NT2/D1 (cell line): ENCODE measurements around the gene TIGAR.

ENCODE experiments used
- DNase-seq: peaks from one replicate; pipeline ENCODE4 v3.0.0-alpha.2; 2011; ENCODE audit warnings: low read depth, low spot score
- H3K27me3 ChIP-seq: 2 replicates; pipeline ENCODE4 v1.6.0; 2011; ENCODE audit warnings: mild to moderate bottlenecking; ENCODE audit not compliant: insufficient read length, insufficient read depth
- H3K36me3 ChIP-seq: 2 replicates; pipeline ENCODE4 v1.6.1; 2011; ENCODE audit warnings: mild to moderate bottlenecking, low read length, mixed read lengths; ENCODE audit not compliant: insufficient read depth, insufficient read length
- H3K4me1 ChIP-seq: 2 replicates; pipeline ENCODE4 v1.5.1; 2011; ENCODE audit not compliant: insufficient read depth, insufficient read length
- H3K4me3 ChIP-seq: 2 replicates; pipeline ENCODE4 v1.5.1; 2011; ENCODE audit warnings: low read depth; ENCODE audit not compliant: insufficient read length
- H3K9ac ChIP-seq: 2 replicates; pipeline ENCODE4 v1.6.0; 2011; ENCODE audit warnings: low read depth; ENCODE audit not compliant: insufficient read length
- H3K9me3 ChIP-seq: 2 replicates; pipeline ENCODE4 v1.5.1; 2011; ENCODE audit warnings: mild to moderate bottlenecking, low read length; ENCODE audit not compliant: insufficient read depth
- SUZ12 ChIP-seq: IDR thresholded peaks from 2 replicates; pipeline ENCODE4 v1.6.1; 2011; ENCODE audit not compliant: insufficient read length, insufficient read depth; ENCODE audit errors: extremely low read depth
- YY1 ChIP-seq: IDR thresholded peaks from 2 replicates; pipeline ENCODE4 v1.6.1; 2011; ENCODE audit not compliant: insufficient read length, insufficient read depth
- ZNF274 ChIP-seq: IDR thresholded peaks from 2 replicates; pipeline ENCODE4 v1.6.1; 2011; ENCODE audit warnings: mild to moderate bottlenecking, low read depth, low read length

TIGAR gene

DNA sequence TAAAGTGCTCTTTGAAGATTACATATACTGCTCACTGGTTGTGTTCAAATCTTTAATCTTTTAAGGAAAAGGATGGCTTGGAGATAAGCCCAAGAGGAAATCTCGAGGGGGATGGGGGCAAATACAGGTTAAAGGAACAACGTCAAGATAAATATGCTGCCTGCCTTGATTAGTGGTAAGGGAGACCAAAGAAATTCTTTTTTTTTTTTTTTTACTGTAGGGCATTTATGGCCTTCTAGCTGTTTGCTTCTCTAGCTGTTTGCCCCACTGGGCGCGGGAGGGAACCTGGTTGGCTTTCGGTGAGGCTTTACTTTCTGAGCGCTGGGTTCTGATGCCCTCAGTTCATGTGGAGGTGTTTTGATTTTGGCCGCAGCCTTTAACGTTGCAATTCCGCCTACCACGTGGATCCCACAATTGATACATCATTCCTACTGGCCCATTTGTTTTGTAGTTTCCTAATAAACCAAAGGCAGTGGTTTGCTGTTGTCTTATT is 41.8 kb upstream of the TIGAR start:
- peaks cover 83% of the 10 kb centered on the region for H3K36me3 ChIP-seq
- H3K4me3 ChIP-seq: no peak overlapping the region

DNA sequence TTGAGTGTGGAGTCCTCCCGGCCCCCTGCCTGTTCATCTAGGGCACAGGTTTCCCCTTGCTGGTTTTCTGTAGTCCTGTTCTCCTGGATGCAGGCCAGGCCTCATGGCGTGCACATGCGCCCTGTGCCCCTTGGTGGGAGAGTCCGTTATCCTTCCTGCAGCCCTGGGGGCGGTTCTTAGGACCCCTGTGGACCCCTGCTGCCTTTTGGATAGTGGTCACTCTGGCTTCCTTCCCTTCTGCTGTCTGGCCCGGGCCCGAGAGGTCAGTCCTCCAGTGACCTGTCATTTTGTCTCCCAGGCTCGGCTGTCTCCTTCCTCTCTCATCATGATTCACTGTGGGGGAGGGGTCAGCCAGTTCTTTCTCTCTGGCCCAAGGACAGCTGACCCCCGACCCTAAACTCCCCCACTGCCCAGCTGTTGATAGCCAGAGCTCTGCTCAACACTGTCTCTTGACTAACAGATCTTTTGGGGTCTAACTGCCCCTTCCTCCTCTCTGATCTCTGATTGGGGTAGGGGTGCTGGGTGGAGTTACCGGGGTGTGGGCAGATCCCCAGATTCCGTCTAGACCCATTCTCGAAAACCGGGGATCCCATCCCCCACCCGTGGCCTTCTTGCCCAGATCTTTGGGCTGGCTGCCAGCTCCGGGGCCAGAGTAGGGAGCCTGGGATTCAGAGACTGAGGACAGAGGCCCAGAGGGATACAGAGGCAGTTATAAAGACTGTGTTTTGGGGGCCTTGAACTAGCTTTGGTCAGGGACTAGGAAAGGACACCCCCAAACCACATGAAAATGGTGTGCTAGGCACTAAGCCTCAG is 40.5 kb upstream of the TIGAR start:
- Histone ChIP-seq H3K36me3 (peaks cover 95% of the 10 kb centered on the region), H3K4me1 (peaks cover 19% of the 10 kb centered on the region), H3K27me3 (no peaks in the 10 kb centered on the region), H3K9me3 (no peaks in the 10 kb centered on the region), H3K4me3 (no peak overlapping the region), H3K9ac (no peak overlapping the region)
- DNase-seq: no peak
- TF ChIP-seq SUZ12 (no peak), ZNF274 (no peak), YY1 (no peak)

More for the DNA sequence above, 41.8 kb upstream of the TIGAR start:
- peaks cover 16% of the 10 kb centered on the region for H3K4me1 ChIP-seq
- no peaks in the 10 kb centered on the region for H3K9me3 ChIP-seq
- DNase-seq: no peak
- TF ChIP-seq ZNF274 (no peak), YY1 (no peak), SUZ12 (no peak)
- H3K27me3 ChIP-seq: no peaks in the 10 kb centered on the region
- no peak overlapping the region for H3K9ac ChIP-seq

DNA sequence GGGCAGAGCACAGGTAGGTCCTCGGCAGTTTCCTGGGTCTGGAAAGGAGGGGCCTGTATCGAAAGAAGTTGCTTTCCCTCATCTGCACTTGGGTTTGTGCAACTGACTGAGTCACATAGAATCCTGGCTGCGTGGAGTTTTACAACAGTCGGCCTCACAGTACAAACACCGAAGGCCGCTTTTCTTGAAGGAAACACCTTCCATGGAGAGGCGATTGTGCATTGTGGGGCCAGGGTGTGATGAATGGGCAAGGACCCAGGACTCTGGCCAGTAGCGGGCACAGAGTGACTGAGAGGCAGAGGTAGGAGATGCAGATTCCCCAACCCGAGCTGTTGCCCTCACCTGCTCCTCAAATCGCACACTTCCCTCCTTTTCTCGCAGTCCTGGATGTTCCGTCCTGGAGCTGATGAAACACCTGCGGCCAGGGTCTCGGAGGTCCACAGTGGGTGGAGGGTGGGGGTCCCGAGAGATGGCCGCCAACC is 39.8 kb upstream of the TIGAR start:
- no peak overlapping the region for H3K4me3 ChIP-seq
- peaks cover 20% of the 10 kb centered on the region for H3K4me1 ChIP-seq
- peaks cover 97% of the 10 kb centered on the region for H3K36me3 ChIP-seq
- no peaks in the 10 kb centered on the region for H3K27me3 ChIP-seq
- no peaks in the 10 kb centered on the region for H3K9me3 ChIP-seq
- TF ChIP-seq ZNF274 (no peak), YY1 (no peak), SUZ12 (no peak)
- no peak for DNase-seq
- H3K9ac ChIP-seq: no peak overlapping the region

DNA sequence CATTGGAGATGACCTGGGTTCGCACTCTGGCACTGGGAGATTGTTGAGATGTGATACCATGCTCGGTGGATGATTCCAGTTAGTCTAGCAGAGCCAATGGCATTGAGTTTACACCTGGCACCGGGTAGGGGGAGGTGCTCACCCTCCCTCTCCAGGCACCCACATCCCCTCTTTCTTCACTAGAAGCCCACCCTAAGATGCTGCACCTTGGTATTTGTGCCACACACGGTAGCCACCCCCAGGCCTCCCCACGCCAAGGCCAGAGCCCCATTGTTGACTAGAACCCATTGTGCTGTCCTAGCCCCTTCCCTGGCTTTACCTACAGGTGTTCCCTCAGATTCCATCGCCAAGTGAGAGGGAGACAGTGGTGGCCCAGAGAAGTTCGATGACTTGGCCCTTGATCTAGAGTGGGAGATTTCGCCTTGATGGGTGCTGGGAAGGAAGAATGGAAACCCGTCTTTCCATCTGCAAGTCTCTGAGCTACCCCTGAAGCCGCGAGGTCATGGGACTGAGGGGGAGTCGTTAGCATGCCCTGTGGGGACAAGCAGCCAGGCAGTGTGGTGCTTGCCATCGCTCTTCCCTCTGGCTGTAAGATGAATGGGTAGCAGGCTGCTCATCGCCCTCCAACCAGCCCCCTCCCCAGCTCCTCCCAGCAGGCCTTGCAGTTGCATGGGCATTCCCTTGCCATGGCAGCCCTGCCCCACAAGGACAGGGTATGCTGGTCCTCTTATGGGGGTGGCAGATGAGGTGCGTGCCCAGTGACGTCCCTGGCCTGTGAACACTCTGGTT is 38.7 kb upstream of the TIGAR start:
- H3K36me3 ChIP-seq: peaks cover 98% of the 10 kb centered on the region

DNA sequence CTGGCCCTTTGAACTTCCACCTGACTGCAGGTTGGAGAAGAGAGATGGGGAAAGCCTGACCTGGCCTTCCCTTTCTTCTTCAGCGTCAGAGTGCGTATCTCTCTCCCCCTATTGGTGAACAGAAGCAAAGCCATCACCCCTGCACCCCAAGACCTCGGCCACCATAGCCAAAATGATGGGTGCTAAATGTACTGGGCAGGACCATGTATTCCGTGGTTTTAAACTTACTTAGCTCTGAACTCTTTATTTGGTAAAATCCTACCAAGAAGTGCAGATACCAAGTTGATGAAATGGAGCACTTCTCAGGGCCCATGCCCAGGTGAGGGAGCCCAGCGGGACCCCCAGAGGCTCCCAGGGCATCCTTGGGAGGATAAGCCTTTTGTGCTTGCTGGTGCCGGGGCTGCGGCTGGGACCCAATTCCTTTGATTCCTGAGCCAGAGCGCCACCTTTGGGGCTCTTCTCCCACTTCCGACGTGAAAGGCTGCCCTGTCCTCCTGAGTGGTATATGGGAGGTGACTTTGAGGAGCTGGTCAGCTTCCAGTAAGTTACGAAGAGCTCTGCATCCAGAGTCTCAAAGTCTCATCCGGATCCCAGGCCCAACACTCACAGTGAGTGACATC is 38.0 kb upstream of the TIGAR start:
- TF ChIP-seq SUZ12 (no peak), YY1 (no peak), ZNF274 (no peak)
- peaks cover 98% of the 10 kb centered on the region for H3K36me3 ChIP-seq
- H3K9me3 ChIP-seq: no peaks in the 10 kb centered on the region
- no peak overlapping the region for H3K4me3 ChIP-seq
- DNase-seq: no peak
- H3K4me1 ChIP-seq: peaks cover 32% of the 10 kb centered on the region
- no peaks in the 10 kb centered on the region for H3K27me3 ChIP-seq
- no peak overlapping the region for H3K9ac ChIP-seq

More for the DNA sequence above, 38.7 kb upstream of the TIGAR start:
- Histone ChIP-seq H3K9ac (no peak overlapping the region), H3K4me1 (peaks cover 30% of the 10 kb centered on the region), H3K9me3 (no peaks in the 10 kb centered on the region), H3K4me3 (no peak overlapping the region), H3K27me3 (no peaks in the 10 kb centered on the region)
- TF ChIP-seq ZNF274: no peak
- TF ChIP-seq SUZ12: no peak
- TF ChIP-seq YY1: no peak
- no peak for DNase-seq

DNA sequence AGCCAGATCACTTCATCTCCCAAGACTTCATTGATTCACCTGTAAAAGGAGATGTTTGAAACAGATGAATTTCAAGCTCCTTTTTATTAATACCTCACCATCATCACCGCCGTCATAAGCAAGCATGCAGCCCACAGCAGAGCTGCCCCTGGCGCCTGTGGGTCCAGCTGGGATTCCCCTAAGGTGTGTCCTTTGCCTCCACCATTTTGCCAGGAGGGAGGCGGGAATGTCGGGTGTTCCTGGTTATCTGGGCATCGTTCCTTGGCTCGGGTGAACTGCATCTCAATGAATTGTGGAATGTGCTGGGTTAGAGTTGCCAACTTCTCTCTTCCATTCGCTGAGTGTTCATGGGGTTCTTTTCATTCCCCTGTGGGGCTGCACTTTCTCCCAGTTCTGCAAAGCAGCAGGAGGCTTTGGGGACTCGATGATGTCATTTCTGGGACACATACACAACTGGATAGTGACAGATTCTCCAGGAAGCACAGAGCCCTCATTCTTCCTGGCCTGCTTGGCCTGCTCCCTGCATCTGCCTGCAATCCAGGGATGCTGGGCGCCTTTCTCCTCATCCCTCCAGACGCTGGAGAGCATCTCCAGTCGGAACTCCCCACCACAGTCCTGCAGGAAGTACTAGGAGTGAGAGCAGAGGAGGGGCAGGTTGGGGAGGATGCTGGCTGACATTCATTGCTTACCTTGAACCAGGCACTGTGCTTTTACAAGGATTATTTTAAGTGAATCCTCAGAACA is 37.3 kb upstream of the TIGAR start:
- Histone ChIP-seq H3K9ac (no peak overlapping the region), H3K4me1 (peaks cover 30% of the 10 kb centered on the region), H3K36me3 (peaks cover 98% of the 10 kb centered on the region), H3K27me3 (no peaks in the 10 kb centered on the region), H3K9me3 (no peaks in the 10 kb centered on the region), H3K4me3 (no peak overlapping the region)
- TF ChIP-seq SUZ12 (no peak), YY1 (no peak), ZNF274 (no peak)
- no peak for DNase-seq
